MCF 10A (cell line): Measurements from ENCODE around the gene MEF2B. TPM values are rescaled to one million over a fixed set of nuclear protein-coding genes. Genes with fewer than 3 reads are reported as not detected.

ENCODE experiments used
- BruUV-seq: library from RNA; stranded (reverse); fragments of 400-500 nt; replicated peaks from 2 replicates; lab custom pipeline; 2021; lab: Mats Ljungman, UMichigan
- CTCF ChIA-PET: fragments of 300-600 bp; sonication (Branson Sonifier 250); formaldehyde crosslinking; extraction: SDS; loops from one replicate; lab custom pipeline; 2021; ENCODE audit warnings: antibody characterized with exemption, inconsistent platforms; lab: Yijun Ruan, JAX
- POLR2A ChIA-PET: fragments of 300-600, 350-650 bp; sonication (Branson Sonifier 250); formaldehyde crosslinking; extraction: SDS; loops from one replicate; lab custom pipeline; 2020; ENCODE audit warnings: antibody characterized with exemption, inconsistent platforms; lab: Yijun Ruan, JAX
- DNase-seq: peaks from one replicate; pipeline ENCODE4 v3.0.0-alpha.2; 2018; ENCODE audit not compliant: unreplicated experiment
- H3K27ac Mint-ChIP-seq: one replicate; pipeline ENCODE4 v1.8.0; 2022; ENCODE audit warnings: mild to moderate bottlenecking, low read depth, mixed read lengths; ENCODE audit not compliant: unreplicated experiment
- H3K27me3 Mint-ChIP-seq: one replicate; pipeline ENCODE4 v1.8.0; 2022; ENCODE audit warnings: mixed read lengths; ENCODE audit not compliant: insufficient read depth, unreplicated experiment
- H3K36me3 Mint-ChIP-seq: one replicate; pipeline ENCODE4 v1.8.0; 2022; ENCODE audit warnings: mild to moderate bottlenecking, moderate library complexity, mixed read lengths; ENCODE audit not compliant: insufficient read depth, unreplicated experiment
- H3K4me1 Mint-ChIP-seq: one replicate; pipeline ENCODE4 v1.8.0; 2022; ENCODE audit warnings: mixed read lengths; ENCODE audit not compliant: insufficient read depth, unreplicated experiment
- H3K4me3 Mint-ChIP-seq: one replicate; pipeline ENCODE4 v1.8.0; 2022; ENCODE audit warnings: mild to moderate bottlenecking, moderate library complexity, mixed read lengths; ENCODE audit not compliant: unreplicated experiment
- H3K9me3 Mint-ChIP-seq: one replicate; pipeline ENCODE4 v1.8.0; 2022; ENCODE audit warnings: mixed read lengths; ENCODE audit not compliant: unreplicated experiment
- CTCF ChIP-seq: fragments of 200-600 bp; IDR thresholded peaks from one replicate; pipeline ENCODE4 v1.8.0; 2022; ENCODE audit warnings: antibody characterized with exemption, mild to moderate bottlenecking; ENCODE audit not compliant: unreplicated experiment
- intact Hi-C: fragments of 100-400 bp; cut with micrococcal nuclease; formaldehyde crosslinking; loops from 2 replicates; pipeline ENCODE4 v1.14.1; 2022
- total RNA-seq: library from RNA; stranded (reverse); gene quantifications from 2 replicates; pipeline ENCODE4 v1.2.3, GENCODE V29; 2022

Gene MEF2B
- total RNA-seq, 1 experiment from 2014 or later = 1.4 TPM

- H3K27me3 Mint-ChIP-seq = peaks cover 27% of the 10 kb centered on the region
- DNase-seq = peak; percentile 39
- TF ChIP-seq CTCF = no peak
- CTCF ChIA-PET = interaction anchor here (1.3 kb wide), 1 partner anchor 69 kb away, joined by 3 read pairs; no protein-coding TSS in a partner anchor
- no peaks in the 10 kb centered on the region for H3K9me3 Mint-ChIP-seq
- POLR2A ChIA-PET = no interaction called here
- H3K36me3 Mint-ChIP-seq = no peaks in the 10 kb centered on the region
- H3K4me1 Mint-ChIP-seq = no peaks in the 10 kb centered on the region
- intact Hi-C loops = no loop called here
- no TSS peak for BruUV-seq
- no peak overlapping the region for H3K27ac Mint-ChIP-seq
- H3K4me3 Mint-ChIP-seq = no peak overlapping the region
Observed at GRCh38 chr19:19214892-19215291, 44.8 kb upstream of the MEF2B start.

GRCh38 chr19:19214159-19214490, 44.1 kb upstream of the MEF2B start:
- TF ChIP-seq CTCF = no peak
- no peaks in the 10 kb centered on the region for H3K36me3 Mint-ChIP-seq
- ChIA-PET CTCF (interaction anchor here (0.6 to 1.3 kb wide), 3 partner anchors 39 to 128 kb away, joined by 3 read pairs; no protein-coding TSS in a partner anchor), POLR2A (no interaction called here)
- no peaks in the 10 kb centered on the region for H3K4me1 Mint-ChIP-seq
- H3K27ac Mint-ChIP-seq = no peak overlapping the region
- H3K4me3 Mint-ChIP-seq = no peak overlapping the region
- no TSS peak for BruUV-seq
- peaks cover 32% of the 10 kb centered on the region for H3K27me3 Mint-ChIP-seq
- no peaks in the 10 kb centered on the region for H3K9me3 Mint-ChIP-seq
- intact Hi-C loops = no loop called here
- DNase-seq = no peak

GRCh38 chr19:19213426-19214158, 43.5 kb upstream of the MEF2B start:
- H3K27ac Mint-ChIP-seq = no peak overlapping the region
- H3K4me3 Mint-ChIP-seq = no peak overlapping the region
- H3K4me1 Mint-ChIP-seq = no peaks in the 10 kb centered on the region
- no peak for DNase-seq
- ChIA-PET CTCF (interaction anchor here (0.6 to 1.3 kb wide), 3 partner anchors 39 to 129 kb away, joined by 3 read pairs; no protein-coding TSS in a partner anchor), POLR2A (no interaction called here)
- no peaks in the 10 kb centered on the region for H3K36me3 Mint-ChIP-seq
- peaks cover 32% of the 10 kb centered on the region for H3K27me3 Mint-ChIP-seq
- no peak for TF ChIP-seq CTCF
- H3K9me3 Mint-ChIP-seq = no peaks in the 10 kb centered on the region
- intact Hi-C loops = no loop called here
- no TSS peak for BruUV-seq

DNA sequence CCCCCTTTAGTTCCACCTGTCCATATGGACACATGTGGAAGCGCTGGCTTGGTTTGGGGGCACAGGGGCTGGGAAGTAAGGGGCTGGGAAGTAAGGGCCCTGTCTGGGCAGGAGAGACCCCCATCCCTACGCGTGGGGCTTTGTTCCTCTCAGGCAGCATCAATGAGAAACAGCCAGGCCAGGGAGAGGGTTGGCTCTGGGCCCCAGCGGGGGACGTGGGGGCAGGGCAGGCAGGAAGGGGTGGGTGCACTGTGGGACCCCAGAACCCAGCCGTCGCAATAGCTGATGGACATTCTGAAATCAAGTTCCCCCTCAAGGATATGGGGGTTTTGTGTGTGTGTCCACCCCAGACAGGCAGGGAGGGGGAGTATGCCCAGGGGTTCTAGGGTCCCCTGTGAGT, 42.9 kb upstream of the MEF2B start:
- H3K9me3 Mint-ChIP-seq = no peaks in the 10 kb centered on the region
- no peak for TF ChIP-seq CTCF
- H3K4me1 Mint-ChIP-seq = peaks cover under 1% of the 10 kb centered on the region
- BruUV-seq = no TSS peak
- no peak for DNase-seq
- ChIA-PET CTCF (no interaction called here), POLR2A (no interaction called here)
- intact Hi-C loops = no loop called here
- no peak overlapping the region for H3K27ac Mint-ChIP-seq
- H3K27me3 Mint-ChIP-seq = peaks cover 32% of the 10 kb centered on the region
- H3K4me3 Mint-ChIP-seq = no peak overlapping the region
- no peaks in the 10 kb centered on the region for H3K36me3 Mint-ChIP-seq
